ENCODE results near the gene TPCN2.

DNA sequence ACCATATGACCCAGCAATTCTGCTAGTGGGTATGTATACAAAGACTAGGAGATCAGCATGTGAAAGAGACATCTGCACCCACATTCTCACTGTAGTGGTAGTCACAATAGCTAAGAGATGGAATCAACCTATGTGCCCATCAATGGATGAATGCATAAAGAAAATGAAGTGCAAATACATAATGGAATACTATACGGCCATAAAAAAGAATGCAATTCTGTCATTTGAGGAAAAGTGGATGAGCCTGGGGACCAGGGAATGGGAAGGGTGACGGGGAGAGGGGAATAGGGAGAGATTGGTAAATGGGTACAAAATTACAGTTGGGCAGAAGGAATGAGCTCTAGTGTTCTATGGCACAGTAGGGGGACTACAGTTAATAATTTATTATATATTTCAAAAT, 80.3 kb downstream of the TPCN2 start:
- TF ChIP-seq, protein P1, sequence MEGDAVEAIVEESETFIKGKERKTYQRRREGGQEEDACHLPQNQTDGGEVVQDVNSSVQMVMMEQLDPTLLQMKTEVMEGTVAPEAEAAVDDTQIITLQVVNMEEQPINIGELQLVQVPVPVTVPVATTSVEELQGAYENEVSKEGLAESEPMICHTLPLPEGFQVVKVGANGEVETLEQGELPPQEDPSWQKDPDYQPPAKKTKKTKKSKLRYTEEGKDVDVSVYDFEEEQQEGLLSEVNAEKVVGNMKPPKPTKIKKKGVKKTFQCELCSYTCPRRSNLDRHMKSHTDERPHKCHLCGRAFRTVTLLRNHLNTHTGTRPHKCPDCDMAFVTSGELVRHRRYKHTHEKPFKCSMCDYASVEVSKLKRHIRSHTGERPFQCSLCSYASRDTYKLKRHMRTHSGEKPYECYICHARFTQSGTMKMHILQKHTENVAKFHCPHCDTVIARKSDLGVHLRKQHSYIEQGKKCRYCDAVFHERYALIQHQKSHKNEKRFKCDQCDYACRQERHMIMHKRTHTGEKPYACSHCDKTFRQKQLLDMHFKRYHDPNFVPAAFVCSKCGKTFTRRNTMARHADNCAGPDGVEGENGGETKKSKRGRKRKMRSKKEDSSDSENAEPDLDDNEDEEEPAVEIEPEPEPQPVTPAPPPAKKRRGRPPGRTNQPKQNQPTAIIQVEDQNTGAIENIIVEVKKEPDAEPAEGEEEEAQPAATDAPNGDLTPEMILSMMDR (IDR thresholded peaks at IDR 0.05; ENCODE audit: insufficient read depth, low read depth, low read length), result no peak
- no peak for TF ChIP-seq EZH2 (IDR thresholded peaks at IDR 0.05; ENCODE audit: insufficient read depth, low read length)
